ENCODE measurements around the gene TBL3. TPM values are rescaled to one million over a fixed set of nuclear protein-coding genes. Genes with fewer than 3 reads are reported as not detected.

Gene TBL3
- total and polyA plus RNA-seq, 9 of the 15 experiments (the other 6 are each of a cell fraction or from before 2014, with no cell fraction given): 0.97 to 117 (median 24.5) TPM

GRCh38 chr16:1964506-1965395 lies 7.1 kb upstream of the TBL3 start, which contains the start of gene RPS2 (continued):
- peak; percentile 68; the same call in 1 of the 2 replicates for TF ChIP-seq SMAD3 (CRISPR knock-in tag; conservative IDR thresholded peaks at IDR 0.05)
- peak; percentile 99 for TF ChIP-seq MYC (IDR thresholded peaks at IDR 0.05; ENCODE audit: low read depth, low read length)
- TF ChIP-seq MYC (CRISPR knock-in tag; IDR thresholded peaks at IDR 0.05; ENCODE audit: borderline replicate concordance, low read depth): peak; percentile 97; the same call in 1 of the 2 replicates
- peak in 1 of 2 experiments; percentile 37 for TF ChIP-seq AFF1 (IDR thresholded peaks at IDR 0.05; ENCODE audit: low read depth in 1 of 2, partially characterized antibody in 2 of 2)
- 0 out of 2 replicates have a peak, but pooled peaks have one; percentile 53 for TF ChIP-seq JUND (IDR thresholded peaks at IDR 0.05; ENCODE audit: borderline replicate concordance, low read depth, low read length)
- TF ChIP-seq JUND (tag; IDR thresholded peaks at IDR 0.05; ENCODE audit: borderline replicate concordance, low read depth, low read length): no peak
- peak in 1 of 2 experiments; percentile 67; a peak in 1 of 4 replicates for TF ChIP-seq TEAD1 (CRISPR knock-in tag; IDR thresholded peaks at IDR 0.05)
- TF ChIP-seq MLLT1 (IDR thresholded peaks at IDR 0.05): peak in 1 of 2 experiments; percentile 38; a peak in 1 of 4 replicates
- TF ChIP-seq ZBTB9 (CRISPR knock-in tag; IDR thresholded peaks at IDR 0.05): peak; percentile 66; the same call in 1 of the 2 replicates
- TF ChIP-seq HDGF (IDR thresholded peaks at IDR 0.05): no peak
- 0 out of 2 replicates have a peak, but pooled peaks have one; percentile 2 for TF ChIP-seq GMEB1 (CRISPR knock-in tag; IDR thresholded peaks at IDR 0.05)
- TF ChIP-seq EHMT2 (IDR thresholded peaks at IDR 0.05): no peak
- TF ChIP-seq POLR2AphosphoS2 (IDR thresholded peaks at IDR 0.05; ENCODE audit: low read length): peak; percentile 97
- no peak for TF ChIP-seq SMARCA5 (IDR thresholded peaks at IDR 0.05)
- peak; percentile 49 for TF ChIP-seq FUS (optimal IDR thresholded peaks at IDR 0.05; ENCODE audit: low read depth, low read length)
- TF ChIP-seq ZNF639 (CRISPR knock-in tag; conservative IDR thresholded peaks at IDR 0.05 in 1 of 2, IDR thresholded peaks at IDR 0.05 in 1 of 2): peak in 1 of 2 experiments; percentile 95; a peak in 2 of 4 replicates
